PFSK-1 (cell line): ENCODE data around the gene PPEF1. TPM values are rescaled to one million over a fixed set of nuclear protein-coding genes. Genes with fewer than 3 reads are reported as not detected.

Source experiments
- FOXP2 ChIP-seq: optimal IDR thresholded peaks from 2 replicates; pipeline ENCODE3; 2011; ENCODE audit warnings: borderline replicate concordance, control low read depth, inconsistent platforms; ENCODE audit not compliant: insufficient read depth; ENCODE audit errors: extremely low read length, extremely low read depth
- POLR2AphosphoS5 ChIP-seq: IDR thresholded peaks from 2 replicates; pipeline ENCODE4 v1.6.1; 2012; ENCODE audit warnings: low read depth, mild to moderate bottlenecking, control low read depth, low read length, moderate library complexity
- SIN3A ChIP-seq: IDR thresholded peaks from 2 replicates; pipeline ENCODE4 v1.6.1; 2012; ENCODE audit warnings: mild to moderate bottlenecking, low read length, moderate library complexity, borderline replicate concordance; ENCODE audit not compliant: insufficient read depth
- TAF1 ChIP-seq: IDR thresholded peaks from 2 replicates; pipeline ENCODE4 v1.6.1; 2012; ENCODE audit warnings: low read length, control low read depth, borderline replicate concordance; ENCODE audit not compliant: insufficient read depth
- polyA plus RNA-seq: library from polyadenylated mRNA; unstranded; fragments of >200 nt; gene quantifications from one replicate; pipeline ENCODE4 v1.2.1, GENCODE V29; 2012; ENCODE audit warnings: low read depth, missing spikeins; ENCODE audit not compliant: insufficient read length
- TF ChIP-seq, protein P1 (sequence below), 2 experiments: IDR thresholded peaks; 2 replicates each; pipeline versions ENCODE4 v1.6.1 to v1.8.0; 2011 to 2012; ENCODE audit warnings: low read depth in 2 of 2, low read length in 2 of 2, control low read depth in 1 of 2, inconsistent platforms in 1 of 2, mild to moderate bottlenecking in 1 of 2, moderate library complexity in 1 of 2; ENCODE audit not compliant: insufficient read depth in 1 of 2

PPEF1 gene, protein sequence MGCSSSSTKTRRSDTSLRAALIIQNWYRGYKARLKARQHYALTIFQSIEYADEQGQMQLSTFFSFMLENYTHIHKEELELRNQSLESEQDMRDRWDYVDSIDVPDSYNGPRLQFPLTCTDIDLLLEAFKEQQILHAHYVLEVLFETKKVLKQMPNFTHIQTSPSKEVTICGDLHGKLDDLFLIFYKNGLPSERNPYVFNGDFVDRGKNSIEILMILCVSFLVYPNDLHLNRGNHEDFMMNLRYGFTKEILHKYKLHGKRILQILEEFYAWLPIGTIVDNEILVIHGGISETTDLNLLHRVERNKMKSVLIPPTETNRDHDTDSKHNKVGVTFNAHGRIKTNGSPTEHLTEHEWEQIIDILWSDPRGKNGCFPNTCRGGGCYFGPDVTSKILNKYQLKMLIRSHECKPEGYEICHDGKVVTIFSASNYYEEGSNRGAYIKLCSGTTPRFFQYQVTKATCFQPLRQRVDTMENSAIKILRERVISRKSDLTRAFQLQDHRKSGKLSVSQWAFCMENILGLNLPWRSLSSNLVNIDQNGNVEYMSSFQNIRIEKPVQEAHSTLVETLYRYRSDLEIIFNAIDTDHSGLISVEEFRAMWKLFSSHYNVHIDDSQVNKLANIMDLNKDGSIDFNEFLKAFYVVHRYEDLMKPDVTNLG
- polyA plus RNA-seq = not detected

- TF ChIP-seq POLR2AphosphoS5 (no peak), TAF1 (no peak), SIN3A (no peak), FOXP2 (no peak)
- TF ChIP-seq, protein P1, sequence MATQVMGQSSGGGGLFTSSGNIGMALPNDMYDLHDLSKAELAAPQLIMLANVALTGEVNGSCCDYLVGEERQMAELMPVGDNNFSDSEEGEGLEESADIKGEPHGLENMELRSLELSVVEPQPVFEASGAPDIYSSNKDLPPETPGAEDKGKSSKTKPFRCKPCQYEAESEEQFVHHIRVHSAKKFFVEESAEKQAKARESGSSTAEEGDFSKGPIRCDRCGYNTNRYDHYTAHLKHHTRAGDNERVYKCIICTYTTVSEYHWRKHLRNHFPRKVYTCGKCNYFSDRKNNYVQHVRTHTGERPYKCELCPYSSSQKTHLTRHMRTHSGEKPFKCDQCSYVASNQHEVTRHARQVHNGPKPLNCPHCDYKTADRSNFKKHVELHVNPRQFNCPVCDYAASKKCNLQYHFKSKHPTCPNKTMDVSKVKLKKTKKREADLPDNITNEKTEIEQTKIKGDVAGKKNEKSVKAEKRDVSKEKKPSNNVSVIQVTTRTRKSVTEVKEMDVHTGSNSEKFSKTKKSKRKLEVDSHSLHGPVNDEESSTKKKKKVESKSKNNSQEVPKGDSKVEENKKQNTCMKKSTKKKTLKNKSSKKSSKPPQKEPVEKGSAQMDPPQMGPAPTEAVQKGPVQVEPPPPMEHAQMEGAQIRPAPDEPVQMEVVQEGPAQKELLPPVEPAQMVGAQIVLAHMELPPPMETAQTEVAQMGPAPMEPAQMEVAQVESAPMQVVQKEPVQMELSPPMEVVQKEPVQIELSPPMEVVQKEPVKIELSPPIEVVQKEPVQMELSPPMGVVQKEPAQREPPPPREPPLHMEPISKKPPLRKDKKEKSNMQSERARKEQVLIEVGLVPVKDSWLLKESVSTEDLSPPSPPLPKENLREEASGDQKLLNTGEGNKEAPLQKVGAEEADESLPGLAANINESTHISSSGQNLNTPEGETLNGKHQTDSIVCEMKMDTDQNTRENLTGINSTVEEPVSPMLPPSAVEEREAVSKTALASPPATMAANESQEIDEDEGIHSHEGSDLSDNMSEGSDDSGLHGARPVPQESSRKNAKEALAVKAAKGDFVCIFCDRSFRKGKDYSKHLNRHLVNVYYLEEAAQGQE (IDR thresholded peaks at IDR 0.05; ENCODE audit: insufficient read depth in 1 of 2, low read depth in 2 of 2, low read length in 2 of 2) = no peak
Observed at GRCh38 chrX:18707426-18708049, at the start of gene PPEF1. Gene PPEF1 (plus strand): TSS chrX:18707645. CDS start chrX:18707781, 136 bp downstream.

DNA sequence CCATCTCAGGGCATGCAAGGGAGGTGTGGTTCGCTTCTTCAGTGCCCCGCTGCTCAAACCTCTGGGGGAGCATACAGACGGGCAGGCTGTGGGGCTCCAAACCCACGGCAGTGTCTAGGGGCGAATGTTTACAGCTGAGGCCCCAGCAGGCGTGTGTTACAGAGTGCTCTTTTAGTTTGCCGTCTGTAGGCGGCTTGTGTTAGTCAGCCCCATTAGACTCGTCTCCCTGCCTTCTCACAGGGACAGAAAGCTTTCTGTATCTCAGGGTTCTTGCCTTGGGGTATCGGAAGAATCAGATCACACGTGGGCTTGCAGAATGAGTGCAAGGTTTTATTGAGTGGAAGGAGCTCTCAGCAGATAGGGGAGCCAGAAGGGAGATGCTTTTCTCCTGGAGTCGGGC is 46.2 kb upstream of the PPEF1 start:
- no peak for TF ChIP-seq FOXP2
- no peak for TF ChIP-seq POLR2AphosphoS5
- TF ChIP-seq, protein P1 (IDR thresholded peaks at IDR 0.05; ENCODE audit: insufficient read depth in 1 of 2, low read depth in 2 of 2, low read length in 2 of 2) = no peak
- TF ChIP-seq TAF1 = no peak

GRCh38 chrX:18664947-18665346 is 42.5 kb upstream of the PPEF1 start:
- TF ChIP-seq, protein P1 (IDR thresholded peaks at IDR 0.05; ENCODE audit: insufficient read depth in 1 of 2, low read depth in 2 of 2, low read length in 2 of 2) = no peak
- TF ChIP-seq SIN3A (no peak), FOXP2 (no peak), TAF1 (no peak), POLR2AphosphoS5 (no peak)

GRCh38 chrX:18666614-18667013 is 40.8 kb upstream of the PPEF1 start:
- TF ChIP-seq SIN3A (no peak), POLR2AphosphoS5 (no peak), TAF1 (no peak), FOXP2 (no peak)
- TF ChIP-seq, protein P1 (IDR thresholded peaks at IDR 0.05; ENCODE audit: insufficient read depth in 1 of 2, low read depth in 2 of 2, low read length in 2 of 2) = no peak
